Measurements from ENCODE around the gene NOS1. TPM values are rescaled to one million over a fixed set of nuclear protein-coding genes. Genes with fewer than 3 reads are reported as not detected.

Gene NOS1
- total RNA-seq, 4 donors from 2014 or later, result not detected

DNA sequence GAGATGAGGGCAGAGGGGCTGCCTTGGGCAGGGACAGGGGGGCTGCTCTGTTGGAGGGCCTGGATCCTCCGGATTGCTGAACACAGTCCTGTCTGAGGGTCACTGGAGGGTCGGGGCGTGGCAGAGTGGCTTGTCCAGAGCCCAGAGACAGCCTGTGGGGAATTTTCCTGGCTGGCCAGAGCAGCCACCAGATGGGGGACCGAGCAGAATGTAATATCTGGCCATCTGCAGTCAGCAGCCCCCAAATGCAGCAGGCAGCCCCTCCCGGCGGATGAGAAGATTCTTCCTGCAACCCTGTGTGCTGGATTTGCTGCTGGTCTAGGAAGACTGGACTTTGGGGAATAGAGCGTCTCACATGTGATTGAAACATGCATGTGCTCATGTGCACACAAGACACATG, 23.3 kb upstream of the NOS1 start:
- TF ChIP-seq, protein P1, sequence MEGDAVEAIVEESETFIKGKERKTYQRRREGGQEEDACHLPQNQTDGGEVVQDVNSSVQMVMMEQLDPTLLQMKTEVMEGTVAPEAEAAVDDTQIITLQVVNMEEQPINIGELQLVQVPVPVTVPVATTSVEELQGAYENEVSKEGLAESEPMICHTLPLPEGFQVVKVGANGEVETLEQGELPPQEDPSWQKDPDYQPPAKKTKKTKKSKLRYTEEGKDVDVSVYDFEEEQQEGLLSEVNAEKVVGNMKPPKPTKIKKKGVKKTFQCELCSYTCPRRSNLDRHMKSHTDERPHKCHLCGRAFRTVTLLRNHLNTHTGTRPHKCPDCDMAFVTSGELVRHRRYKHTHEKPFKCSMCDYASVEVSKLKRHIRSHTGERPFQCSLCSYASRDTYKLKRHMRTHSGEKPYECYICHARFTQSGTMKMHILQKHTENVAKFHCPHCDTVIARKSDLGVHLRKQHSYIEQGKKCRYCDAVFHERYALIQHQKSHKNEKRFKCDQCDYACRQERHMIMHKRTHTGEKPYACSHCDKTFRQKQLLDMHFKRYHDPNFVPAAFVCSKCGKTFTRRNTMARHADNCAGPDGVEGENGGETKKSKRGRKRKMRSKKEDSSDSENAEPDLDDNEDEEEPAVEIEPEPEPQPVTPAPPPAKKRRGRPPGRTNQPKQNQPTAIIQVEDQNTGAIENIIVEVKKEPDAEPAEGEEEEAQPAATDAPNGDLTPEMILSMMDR (IDR thresholded peaks at IDR 0.05; ENCODE audit: low read depth), result no peak

DNA sequence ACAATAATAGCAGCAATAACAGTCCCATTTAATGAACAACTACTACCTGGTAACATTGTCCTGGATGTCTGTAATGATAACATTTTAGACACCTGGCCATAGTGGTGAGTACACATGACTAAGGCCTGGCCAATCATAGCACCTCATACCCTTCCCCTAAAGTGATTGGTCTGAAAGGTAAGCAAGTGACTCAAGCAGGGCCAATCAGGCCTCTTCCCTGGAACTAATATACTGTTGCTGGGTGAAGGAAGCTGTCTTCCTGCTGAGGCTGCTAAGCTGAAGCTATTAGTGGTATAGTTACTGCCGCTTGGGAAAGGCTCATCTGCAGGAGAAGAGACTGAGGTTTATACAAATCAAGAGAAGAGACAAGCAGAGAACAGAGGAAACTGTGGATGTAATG, 18.7 kb upstream of the NOS1 start:
- TF ChIP-seq, protein P1 (IDR thresholded peaks at IDR 0.05; ENCODE audit: low read depth), result no peak

DNA sequence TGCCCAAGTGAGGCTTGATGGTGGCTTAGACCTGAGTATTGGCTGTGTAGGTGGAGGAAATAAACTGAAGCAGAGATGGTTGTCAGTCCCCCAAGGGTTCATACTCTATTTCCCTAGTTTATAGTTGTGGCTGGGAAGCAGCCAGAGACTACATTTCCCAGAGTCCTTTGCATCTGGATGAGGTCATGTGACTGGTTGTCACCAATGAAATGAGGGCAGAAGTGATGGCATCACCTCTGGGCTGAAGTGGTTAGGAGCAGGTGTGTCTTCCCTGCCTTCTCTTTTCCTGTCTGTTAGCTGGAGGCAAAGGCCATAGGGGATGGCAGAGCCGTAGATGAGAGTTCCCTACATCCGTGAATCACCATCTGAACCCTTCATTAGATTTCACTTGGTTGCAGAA, 16.3 kb upstream of the NOS1 start:
- TF ChIP-seq, protein P1 (IDR thresholded peaks at IDR 0.05; ENCODE audit: low read depth), result no peak

DNA sequence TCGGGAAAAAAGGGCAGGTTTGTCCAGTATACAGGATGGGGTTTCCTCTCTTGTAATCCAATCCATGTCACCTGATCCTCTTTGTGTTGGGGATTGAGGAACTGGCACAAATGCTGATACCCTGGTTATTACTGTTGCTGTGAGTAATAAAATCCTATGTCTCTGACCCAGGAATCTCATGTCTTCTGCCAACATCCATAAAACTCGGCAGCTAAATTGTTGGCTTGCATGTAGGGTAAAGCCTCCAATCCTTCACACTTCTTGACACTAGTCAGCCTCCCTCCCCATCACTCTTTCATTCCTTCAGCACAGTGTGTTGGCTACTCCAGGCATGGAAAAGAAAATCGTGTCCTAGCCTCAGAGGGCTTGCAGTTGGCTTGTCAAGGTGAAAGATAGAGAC, 9.2 kb upstream of the NOS1 start:
- TF ChIP-seq, protein P1 (IDR thresholded peaks at IDR 0.05; ENCODE audit: low read depth), result no peak

GRCh38 chr12:117367006-117367638, 5.7 kb upstream of the NOS1 start:
- TF ChIP-seq, protein P1 (IDR thresholded peaks at IDR 0.05; ENCODE audit: low read depth), result no peak

GRCh38 chr12:117365049-117365616, 3.7 kb upstream of the NOS1 start:
- TF ChIP-seq, protein P1 (IDR thresholded peaks at IDR 0.05; ENCODE audit: low read depth), result no peak

DNA sequence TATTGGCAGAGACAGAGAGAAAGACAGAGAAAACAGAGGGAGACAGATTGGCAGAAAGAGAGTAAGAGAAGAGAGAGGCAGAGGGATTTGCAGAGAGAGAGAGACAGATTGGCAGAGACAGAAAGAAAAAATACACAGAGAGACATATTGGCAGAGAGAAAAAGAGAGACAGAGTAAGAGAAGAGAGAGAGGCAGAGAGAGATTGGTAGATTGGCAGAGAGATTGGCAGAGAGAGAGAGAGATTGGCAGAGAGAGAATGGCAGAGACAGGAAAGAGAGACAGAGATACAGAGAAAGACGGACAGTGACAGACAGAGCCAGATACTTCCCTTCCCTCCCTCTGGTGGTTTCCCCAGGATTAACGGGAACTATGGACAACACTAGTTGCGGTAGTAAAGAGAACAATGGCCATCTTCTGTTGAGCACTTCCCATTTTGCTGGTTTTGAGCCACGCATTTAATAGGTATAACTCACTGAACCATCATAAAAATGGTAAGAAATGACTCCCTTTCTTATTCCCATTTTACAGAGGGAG, 2.6 kb upstream of the NOS1 start:
- TF ChIP-seq, protein P1 (IDR thresholded peaks at IDR 0.05; ENCODE audit: low read depth), result no peak
